CD4-positive, alpha-beta T cell treated with Interleukin-4 for 1 hour (primary cell): ENCODE results near the gene CFAP46.

ENCODE experiments used
- DNase-seq, 2 donors: peaks; one replicate each; pipeline ENCODE4 v3.0.0-alpha.2; 2020 to 2022

CFAP46 gene

DNA sequence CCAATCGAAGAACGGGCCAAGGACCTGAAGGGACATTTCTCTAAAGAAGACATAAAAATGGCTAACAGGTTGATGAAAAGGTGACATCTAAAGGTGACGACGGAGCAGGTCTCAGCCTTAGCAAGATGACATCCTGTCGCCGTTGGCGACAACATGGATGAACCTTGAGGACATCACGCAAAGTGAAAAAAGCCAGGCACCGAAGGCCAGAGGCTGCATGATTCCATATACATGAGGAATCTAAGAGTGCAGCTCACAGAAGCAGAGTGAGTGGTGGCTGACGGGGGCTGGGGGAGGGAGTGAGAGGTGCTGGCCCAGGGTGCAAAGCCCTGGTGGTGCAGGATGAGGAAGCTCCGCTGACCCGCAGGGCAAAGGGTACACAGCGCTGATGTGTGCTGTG, 122.3 kb downstream of the CFAP46 start:
- DNase-seq = no peak

DNA sequence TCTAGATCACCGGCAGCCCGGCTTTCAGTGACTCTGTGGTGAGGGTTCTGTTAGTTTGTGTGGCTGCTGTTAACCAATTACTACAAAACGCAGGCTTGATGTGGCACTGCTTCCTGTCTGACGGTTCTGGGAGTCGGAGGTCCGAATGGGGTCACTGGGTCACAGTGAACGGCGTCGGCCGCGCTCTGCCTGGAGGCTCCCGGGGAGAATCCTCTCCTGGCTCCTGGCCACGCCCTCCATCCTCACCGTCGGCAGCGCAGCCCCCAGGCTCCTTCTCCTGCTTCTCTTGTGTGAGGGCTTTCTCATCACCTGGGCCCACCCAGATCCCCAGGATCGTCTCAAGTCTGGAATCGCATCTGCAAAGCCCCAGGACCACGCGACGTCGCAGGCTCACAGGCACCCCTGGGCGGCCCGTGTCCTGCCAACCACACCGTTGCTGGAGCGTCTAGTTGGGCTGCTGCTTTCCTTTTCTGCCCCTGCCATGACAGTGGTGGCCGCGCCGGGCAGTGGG, 124.6 kb downstream of the CFAP46 start:
- DNase-seq = no peak

DNA sequence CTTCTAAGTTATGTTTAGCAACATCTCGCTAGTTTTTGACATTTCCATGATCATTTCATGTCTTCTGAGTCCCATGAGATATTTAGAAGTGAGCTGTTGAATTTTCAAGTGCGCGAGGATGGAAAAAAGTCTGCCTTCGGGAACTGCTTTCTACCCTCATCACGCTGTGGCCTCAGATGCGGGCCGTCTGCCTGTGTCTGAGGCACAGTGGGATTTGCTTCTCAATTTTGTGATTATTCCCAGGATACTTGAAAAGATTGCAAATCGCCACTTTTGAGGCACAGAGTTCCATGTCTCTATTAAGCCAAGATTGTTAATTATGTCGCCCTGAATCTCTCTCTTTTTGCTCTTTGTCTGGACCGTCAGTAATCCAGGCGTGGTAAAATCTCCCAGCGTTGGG, 125.7 kb downstream of the CFAP46 start:
- no peak for DNase-seq

DNA sequence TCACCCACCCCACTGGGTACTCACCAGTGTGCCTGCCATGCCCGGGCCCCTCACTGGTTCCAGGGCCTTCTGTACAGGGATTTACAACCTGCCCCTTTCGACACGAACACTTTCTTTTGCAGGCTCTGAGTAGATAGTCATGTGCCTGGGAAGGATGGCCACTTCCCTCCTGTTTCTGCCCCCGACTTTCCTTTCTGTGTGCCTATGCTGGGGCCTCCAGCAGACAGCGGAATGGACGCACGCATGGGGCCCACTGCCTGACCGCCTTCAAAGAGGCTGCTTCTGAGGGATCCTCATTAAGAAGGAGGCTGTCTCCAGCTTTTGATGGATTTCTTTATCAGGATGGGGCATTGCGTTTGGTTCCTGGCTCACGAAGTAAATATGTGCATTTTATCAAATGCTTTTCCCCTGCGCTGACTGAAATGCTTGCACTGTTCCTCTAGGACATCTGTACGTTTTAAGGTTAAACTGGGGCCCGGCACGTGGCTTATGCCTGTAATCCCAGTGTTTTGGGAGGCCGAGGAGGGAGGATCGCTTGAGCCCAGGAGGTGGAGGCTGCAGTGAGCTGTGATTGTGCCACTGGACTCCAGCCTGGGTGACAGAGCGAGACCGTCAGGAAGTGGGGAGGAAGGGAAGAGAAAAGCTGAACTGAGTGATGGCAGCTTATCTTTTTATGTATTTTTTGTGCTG, 127.1 kb downstream of the CFAP46 start:
- DNase-seq = no peak

DNA sequence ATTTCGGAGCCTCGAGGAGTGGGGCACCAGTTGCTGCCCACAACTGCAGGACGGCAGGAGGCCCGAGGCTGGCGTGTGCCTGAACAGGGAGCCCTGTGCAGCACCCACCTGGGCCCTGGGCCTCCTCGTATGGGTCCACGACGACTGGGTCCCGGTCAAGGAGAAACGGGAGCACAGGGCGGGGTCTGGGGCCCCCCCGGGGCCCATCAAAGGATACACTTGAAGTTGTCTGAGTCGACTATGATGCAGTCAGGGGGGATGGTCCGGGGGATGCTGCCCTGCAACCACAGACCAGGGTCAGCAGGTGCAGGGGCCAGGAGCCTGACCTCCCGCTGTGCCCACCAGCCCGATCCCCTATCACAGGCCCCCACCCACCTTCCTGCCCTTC, 127.9 kb downstream of the CFAP46 start:
- DNase-seq = no peak

DNA sequence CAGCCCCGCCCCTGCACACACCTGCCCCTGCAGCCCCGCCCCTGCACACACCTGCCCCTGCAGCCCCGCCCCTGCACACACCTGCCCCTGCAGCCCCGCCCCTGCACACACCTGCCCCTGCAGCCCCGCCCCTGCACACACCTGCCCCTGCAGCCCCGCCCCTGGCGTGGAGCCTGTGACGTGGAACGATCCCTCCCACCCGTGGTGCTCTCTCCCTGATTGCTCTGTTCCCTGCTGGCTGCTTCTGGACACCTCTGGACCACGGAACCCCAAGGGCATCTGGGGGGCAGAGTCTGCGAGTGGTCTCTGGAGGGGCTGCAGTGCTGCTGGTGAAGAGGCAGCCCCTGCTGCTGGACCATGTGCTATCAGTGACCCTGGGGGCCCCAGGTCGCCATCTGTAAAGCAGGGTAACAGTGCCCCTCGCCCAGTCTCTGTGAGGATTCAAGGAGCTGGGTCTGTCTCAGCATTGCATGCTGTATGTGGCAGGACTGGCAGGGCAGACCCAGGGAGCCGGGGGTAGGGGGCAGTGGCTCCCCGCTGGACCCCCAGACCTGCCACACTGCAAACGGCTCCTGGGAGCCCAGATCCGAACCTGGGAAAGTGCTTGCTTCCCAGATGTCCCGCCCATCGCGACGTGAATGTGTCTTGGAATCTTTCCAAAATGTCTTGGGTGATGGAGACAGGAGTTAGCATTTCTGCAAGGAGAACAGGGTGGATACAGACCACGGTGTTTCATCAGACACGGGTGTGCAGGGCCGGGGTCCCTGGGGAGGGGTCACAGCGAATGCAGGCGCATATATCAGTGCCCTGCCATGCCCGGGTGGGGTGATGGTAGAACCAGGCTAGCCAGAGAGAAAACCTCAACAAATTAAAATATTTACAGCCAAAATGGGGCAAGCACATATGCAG, 128.6 kb downstream of the CFAP46 start:
- no peak for DNase-seq

DNA sequence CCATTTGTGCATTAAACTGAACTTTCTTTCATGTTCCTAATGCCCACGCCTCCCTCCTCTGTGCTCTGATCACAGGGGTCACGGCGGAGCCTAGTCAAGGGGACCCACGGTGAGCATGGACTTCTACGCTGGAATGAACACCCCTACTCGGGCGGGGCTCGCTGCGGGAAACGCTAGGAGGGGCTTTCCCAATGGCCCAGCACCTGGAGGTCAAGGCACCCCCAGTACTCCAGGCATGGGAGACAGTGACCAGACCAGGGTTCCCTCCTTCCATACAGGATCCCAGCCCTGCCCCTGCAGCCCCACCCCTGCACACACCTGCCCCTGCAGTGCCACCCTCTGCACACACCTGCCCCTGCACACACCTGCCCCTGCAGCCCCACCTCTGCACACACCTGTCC, 129.4 kb downstream of the CFAP46 start:
- no peak for DNase-seq

DNA sequence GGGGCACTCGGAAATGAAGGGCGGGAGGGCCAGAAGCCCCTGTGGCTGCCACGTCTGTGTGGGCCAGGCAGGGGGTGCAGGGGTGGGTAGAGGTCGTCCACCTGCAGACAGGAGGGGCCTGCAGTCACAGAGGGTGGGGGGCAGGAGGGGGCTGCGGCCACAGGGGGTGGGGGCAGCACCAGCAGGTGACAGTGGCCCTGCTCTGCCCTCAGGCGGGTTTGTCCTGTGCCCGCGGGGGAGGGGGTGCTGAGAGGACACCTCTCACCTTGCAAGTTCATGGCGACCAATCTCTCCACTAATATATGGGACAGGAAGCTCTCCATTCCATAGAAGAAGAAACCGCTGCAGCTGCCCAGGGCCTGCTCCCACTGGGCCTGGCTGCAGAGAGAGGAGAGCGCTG, 129.8 kb downstream of the CFAP46 start:
- no peak for DNase-seq

DNA sequence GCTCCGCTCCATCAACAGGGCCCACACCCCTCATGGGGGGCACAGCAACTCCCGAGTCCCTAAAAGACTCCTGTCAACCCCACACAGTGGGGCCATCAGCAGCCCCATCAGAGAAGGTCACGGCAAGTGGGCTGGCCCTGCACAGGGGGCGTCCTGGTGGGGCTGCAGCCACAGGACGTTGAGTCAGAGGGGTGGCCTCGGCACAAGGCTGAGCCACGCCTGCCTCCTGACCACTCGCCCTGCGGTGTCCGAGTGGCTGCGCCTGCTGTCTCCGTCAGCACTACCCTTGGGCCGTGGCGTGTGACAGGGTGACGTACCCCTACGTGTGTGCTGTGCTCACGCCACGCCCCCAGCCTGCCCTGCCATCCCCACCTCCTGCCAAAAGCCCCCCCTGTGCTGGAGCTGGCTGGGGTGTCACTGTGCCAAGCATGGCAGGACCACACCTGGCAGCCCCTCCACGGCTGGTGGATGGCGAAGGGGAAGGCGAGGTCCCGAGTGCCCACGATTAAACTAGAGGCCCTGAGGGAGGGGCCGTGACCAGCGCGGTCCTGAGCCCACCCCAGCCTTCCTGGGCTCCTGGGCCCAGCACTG, 130.4 kb downstream of the CFAP46 start:
- DNase-seq = no peak

DNA sequence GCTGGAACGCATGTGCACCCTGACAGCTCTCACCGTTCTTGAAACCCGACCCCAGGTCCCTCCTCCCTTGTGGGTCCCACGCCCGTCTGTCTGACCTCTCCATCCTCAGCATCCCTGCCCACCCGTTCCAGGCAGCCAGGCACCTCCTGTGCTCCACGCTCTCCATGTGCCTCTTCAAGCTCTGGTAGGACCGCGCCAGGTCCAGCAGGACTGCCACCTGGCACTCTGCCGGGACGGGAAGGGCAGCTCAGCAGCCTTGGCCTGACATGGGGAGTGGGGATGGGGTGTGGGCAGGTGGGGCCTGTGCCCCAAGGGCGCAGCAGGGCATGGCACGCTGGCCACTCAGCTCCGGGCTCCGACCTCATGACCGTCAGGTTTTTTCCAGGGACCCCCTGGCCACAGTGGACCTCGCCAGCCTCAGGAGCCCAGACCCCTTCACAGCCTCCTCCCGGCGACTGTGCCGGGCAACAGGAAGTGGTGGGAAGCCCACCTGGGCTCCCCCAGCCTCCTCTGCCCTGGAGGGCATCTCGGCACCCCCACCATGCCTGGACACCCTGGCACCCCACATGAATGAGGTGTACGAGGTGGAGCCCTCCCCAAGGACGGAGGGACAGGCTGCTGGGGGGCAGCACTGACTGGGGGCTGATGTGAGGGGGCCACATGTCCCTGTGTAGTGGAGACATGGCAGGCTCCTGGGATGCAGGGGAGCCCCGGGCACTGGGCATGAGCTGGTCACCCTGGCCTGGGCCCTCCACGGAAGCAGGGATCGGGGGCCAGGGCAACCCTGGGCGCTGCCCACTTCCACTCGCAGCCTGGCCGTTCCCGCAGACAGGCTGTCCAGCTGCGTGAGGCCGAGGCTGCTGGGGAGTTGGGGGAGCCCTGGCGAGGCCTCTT, 131.3 kb downstream of the CFAP46 start:
- no peak for DNase-seq

DNA sequence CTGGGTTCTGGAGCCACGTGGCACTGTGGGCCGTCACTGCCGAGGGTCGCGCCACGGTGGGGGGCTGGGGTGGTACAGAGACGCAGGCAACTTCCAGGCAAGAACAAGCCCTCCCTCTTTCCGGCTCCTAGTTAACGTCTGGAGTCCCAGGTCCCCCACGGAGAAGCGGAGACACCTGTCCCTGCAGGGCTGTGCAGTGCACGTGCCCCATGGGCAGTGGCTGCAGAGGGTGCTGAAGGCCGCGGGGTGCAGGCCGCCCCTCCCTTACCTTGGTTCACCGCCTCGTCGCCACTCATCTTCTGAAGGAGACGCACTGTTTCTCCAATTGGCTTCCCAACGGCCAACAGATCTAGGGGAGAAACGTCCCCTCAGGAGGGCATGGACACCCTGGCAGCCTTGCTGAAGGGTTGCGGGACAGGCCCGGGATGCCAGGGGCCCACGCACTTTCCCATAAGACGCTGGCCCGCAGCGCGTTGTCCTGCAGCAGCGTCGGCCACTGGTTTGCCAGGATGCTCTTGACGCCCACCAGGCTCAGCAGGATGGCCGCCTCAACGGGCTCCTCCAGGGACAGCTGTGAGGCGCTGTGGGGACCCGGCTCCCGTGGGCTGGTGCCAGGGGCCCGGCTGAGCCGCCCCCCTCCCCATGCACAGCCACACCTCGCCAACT, 132.1 kb downstream of the CFAP46 start:
- DNase-seq = no peak

DNA sequence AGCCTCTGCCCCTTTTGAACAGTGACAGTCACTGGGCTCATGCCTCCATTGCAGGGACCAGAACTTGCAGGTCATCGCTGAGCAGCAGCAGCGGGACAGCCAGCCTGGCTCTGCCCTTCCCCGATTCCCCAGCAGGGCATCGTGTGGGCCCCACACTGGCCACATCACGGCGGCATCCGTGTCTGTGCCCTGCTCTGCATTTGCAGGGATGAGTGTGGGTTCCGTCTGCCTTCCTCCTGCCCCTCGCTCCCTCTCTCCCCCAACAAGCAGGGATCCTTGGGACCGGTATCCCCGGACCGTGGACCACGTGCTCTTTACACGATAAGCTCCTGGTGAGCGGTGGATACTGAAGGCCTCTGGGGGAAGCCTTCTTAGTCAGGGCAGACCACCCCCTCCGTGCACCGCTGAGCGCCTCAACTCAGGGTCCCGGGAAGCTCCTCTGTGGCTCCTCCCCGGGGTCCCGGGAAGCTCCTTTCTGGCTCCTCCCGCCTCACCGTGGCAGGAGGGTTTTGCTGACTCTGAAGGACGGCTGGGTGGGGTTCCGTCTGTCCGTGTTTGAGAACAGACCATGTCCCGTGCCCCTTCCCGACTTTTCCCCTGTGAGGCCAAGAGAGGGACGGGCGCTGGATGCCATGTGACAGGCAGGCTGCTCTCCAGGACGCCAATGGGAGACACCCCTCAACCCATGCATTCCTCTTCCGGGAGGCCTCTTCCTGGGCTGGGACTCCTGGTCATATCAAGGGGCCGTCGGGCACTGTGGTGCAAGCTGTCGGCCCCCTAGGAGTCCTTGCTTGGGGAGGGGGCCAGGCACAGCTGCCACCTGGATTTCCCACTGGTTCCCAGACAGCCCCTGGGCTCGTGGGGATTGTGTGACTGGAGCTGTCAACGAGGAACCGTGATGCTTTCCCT, 132.9 kb downstream of the CFAP46 start:
- DNase-seq = no peak

DNA sequence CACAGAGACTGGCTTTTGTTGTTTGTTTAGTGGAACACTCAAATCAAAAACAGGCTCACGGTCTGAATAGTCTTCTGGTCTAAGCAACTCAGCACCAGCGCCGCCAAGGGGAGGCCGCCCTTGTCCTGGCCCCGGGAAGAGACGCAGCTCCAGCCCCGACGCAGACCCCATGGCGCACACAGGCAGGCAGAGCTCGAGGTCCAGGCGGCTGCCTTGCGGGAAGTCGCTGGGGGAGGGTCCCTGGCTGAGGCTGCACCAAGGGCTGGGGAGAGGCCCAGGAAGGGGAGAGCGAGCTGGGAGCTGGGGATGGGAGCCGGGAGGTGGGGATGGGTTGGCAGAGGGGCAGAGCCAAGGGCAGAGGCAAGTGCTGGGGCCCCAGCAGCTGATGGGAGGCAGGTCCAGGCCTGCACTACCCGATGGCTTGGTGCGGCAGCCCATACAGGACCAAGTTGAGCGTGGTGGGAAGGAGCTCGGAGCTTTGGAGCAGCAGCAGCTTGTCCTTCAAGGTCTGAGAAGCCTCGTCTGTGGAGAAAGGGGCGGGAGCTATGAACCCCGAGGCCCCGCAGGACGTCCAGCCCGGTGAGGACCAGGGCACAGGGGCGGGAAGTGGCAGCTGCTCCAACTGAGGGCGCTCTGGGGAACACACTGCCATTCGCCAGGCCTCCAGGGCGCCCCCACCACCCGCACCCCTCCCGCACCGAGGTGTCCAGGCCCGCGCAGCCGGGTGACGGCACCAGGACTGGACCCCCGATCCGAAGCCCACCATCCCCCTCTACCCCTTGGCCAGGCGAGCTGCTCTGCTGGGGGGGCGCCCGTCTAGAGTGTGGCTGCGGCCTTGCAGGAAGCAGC, 133.8 kb downstream of the CFAP46 start:
- DNase-seq = no peak

DNA sequence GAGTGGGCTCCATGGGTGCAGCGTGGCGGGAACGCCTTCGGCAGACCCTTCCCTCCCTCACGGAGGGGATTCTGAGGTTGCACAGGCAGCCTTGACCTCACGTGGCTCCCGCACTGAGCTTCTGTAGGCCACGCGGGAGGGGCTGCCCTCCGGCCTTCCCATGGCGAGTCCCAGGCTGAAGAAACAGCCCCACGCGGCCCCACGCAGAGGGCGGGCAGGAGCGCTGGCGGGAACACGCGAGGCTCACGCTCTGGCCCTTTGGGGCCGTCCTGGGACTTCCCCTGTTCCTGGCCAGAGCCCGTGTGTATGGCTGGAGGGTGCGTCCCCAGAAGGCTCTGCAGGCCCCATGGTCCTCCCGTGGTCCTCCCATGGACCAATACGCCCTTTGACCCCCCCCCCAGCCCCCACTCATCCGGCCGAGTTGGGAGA, 134.7 kb downstream of the CFAP46 start:
- DNase-seq = no peak

DNA sequence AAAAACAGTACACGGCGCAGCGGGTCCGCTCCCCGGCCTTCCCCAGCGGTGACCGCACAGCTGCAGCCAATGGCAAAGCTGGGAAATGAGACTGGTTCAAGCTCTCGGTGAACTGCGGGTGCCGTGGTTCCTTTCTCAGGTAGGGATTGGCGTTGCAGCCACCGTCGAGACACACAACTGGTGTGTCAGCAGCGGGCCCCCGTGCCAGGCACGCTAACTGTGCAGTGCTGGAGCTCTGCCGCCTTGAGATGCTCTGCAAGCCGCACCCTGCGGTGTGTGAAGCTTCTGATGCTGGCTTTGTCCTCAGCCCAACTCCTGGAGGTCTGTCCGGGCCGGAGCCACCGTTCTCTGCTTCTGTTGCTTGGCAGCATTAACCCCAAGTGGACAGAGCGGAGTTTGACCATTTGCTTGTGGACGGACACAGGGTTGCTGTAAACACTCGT, 135.8 kb downstream of the CFAP46 start:
- DNase-seq = no peak

DNA sequence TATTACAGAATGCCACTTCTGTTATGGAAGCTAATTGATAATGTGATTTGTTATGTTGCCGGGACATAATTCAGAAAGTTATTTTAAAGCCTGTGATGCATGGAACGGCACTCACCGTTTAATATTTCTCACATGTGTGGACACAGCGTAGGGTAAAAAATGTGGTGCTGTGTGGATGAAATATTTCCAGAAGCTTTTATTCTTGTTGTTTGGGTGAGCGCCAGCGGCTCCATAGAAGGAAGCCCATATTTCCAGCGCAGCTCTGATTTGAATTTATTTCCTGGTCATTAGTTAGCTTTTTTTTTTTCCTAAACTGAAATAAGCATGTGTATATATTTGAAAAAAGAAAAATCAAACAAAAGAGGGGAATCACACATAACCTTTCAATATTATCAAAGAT, 136.3 kb downstream of the CFAP46 start:
- DNase-seq = no peak

DNA sequence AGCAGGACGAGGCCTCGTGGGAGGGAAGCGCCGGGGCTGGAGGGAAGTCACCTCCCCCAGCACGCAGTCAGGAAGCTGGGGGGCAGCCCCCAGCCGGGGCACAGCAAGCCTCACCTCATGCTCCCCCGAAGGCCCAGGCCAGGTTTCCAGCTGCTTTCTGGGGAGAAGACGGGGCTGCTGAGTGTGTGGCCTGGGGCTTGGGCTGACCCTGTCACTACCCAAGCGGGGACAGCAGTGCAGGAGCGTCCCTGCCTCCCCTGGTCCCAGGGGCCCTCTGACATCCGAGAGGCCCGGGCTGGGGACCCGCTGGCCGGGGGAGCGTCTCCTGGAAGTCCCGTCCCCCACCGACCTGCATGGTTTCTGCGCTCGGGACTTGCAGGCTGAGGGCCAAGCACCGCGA, 136.8 kb downstream of the CFAP46 start:
- DNase-seq = no peak

DNA sequence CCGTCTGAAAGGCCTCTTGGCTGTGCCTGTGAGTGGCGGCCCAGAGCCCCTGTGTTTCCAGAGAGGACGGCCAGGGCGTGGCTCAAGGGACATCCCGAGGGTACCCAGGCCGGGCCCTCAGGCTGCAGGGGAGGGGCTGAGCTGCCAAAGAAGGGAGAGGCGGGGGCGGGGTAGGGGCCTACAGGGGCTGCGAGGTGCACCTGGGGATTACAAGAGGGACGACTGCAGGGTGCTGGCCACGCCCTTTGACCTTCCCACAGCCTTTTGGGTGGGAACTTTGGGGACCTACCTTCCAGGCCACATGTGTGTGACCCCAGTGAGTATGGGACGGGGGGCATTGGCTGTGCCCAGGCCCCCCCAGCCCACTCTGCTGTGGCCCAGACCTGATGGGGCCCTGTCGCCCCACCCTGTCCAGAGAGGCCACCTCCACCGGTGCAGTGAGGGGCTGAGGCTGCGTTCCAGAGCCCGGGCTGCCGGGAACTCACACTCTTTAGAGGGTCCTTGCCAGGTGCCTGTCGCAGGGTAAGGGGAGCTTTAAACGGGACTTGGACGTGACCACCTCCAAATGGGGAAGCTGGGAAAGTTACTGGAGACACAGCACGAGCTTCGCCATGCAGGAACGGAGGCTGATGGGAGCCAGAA, 137.5 kb downstream of the CFAP46 start:
- DNase-seq = no peak

DNA sequence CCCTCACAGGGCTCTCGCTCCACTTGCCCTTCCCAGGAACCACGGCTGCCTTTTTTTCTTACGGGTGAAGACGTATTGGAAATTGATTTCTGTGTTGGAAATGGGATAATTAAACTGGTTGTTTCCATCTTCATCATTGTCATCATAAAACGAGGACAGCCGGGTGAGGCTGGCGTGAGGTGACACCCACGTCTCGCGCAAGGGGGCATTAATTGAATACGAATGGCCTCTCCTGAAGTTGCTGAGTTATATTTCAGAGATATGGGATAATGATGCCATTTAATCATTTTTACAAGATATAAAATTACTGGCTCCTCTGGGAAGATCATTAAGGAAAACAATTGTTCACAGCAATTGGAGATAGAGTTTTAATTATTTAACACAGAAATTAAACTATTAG, 138.1 kb downstream of the CFAP46 start:
- DNase-seq = no peak
